K562 (cell line): Measurements from ENCODE around the gene AP3M1. TPM values are rescaled to one million over a fixed set of nuclear protein-coding genes. Genes with fewer than 3 reads are reported as not detected.

Experiments used
- BCL6 ChIP-seq: fragments of 250-450 bp; sonication (Bioruptor Pico); IDR thresholded peaks from 2 replicates; pipeline ENCODE4 v1.4.0; 2020
- HDAC3 ChIP-seq: fragments of 450-650 bp; IDR thresholded peaks from 2 replicates; pipeline ENCODE4 v1.6.1; 2018; ENCODE audit warnings: borderline replicate concordance, mild to moderate bottlenecking, moderate library complexity; ENCODE audit not compliant: partially characterized antibody
- IFI16 ChIP-seq: fragments of 250-450 bp; sonication (Bioruptor Pico); IDR thresholded peaks from 2 replicates; pipeline ENCODE4 v2.1.2; 2022; ENCODE audit warnings: mild to moderate bottlenecking, inconsistent platforms
- MAFG ChIP-seq: fragments of 450-650 bp; conservative IDR thresholded peaks from 2 replicates; pipeline ENCODE4 v1.6.1; 2016; ENCODE audit warnings: missing genetic modification characterization, missing compliant biosample characterization
- NUFIP1 ChIP-seq: fragments of 450-650 bp; IDR thresholded peaks from 2 replicates; pipeline ENCODE4 v1.6.1; 2018; ENCODE audit not compliant: partially characterized antibody
- PHF21A ChIP-seq: fragments of 450-650 bp; IDR thresholded peaks from 2 replicates; pipeline ENCODE4 v1.6.1; 2017; ENCODE audit warnings: low read depth, borderline replicate concordance
- RFX1 ChIP-seq: fragments of 450-650 bp; IDR thresholded peaks from 2 replicates; pipeline ENCODE4 v1.6.1; 2016; ENCODE audit warnings: mild to moderate bottlenecking, moderate library complexity
- RNF2 ChIP-seq: sonication (generic); IDR thresholded peaks from 2 replicates; pipeline ENCODE4 v1.6.1; 2016
- STAT5B ChIP-seq: fragments of 250-450 bp; sonication (Bioruptor Pico); IDR thresholded peaks from 2 replicates; pipeline ENCODE4 v1.8.0; 2021; ENCODE audit warnings: mild to moderate bottlenecking, inconsistent platforms
- TAF7 ChIP-seq: fragments of 450-650 bp; IDR thresholded peaks from 2 replicates; pipeline ENCODE4 v1.6.1; 2016; ENCODE audit warnings: missing genetic modification characterization, missing compliant biosample characterization
- XRCC3 ChIP-seq: fragments of 450-650 bp; IDR thresholded peaks from 2 replicates; pipeline ENCODE4 v1.6.1; 2017; ENCODE audit warnings: mild to moderate bottlenecking, moderate library complexity
- ZKSCAN8 ChIP-seq: fragments of 200-800 bp; sonication (Bioruptor generic); IDR thresholded peaks from 2 replicates; pipeline ENCODE4 v1.6.1; 2016; ENCODE audit warnings: missing genetic modification characterization, missing compliant biosample characterization
- ZNF165 ChIP-seq: fragments of 250-450 bp; sonication (Bioruptor Pico); IDR thresholded peaks from 2 replicates; pipeline ENCODE4 v1.4.0; 2020; ENCODE audit warnings: borderline replicate concordance
- ZNF174 ChIP-seq: fragments of 250-450 bp; sonication (Bioruptor Pico); IDR thresholded peaks from 2 replicates; pipeline ENCODE4 v1.4.0; 2020; ENCODE audit warnings: mild to moderate bottlenecking
- ZNF239 ChIP-seq: fragments of 250-450 bp; sonication (Bioruptor Pico); IDR thresholded peaks from 2 replicates; pipeline ENCODE4 v1.4.0; 2020; ENCODE audit warnings: mild to moderate bottlenecking
- ZNF3 ChIP-seq: fragments of 250-450 bp; sonication (Bioruptor Pico); IDR thresholded peaks from 2 replicates; pipeline ENCODE4 v1.5.0; 2021; ENCODE audit warnings: mild to moderate bottlenecking, moderate library complexity
- ZNF41 ChIP-seq: fragments of 250-450 bp; sonication (Bioruptor Pico); conservative IDR thresholded peaks from 2 replicates; pipeline ENCODE4 v1.4.0; 2020; ENCODE audit warnings: mild to moderate bottlenecking
- ZNF445 ChIP-seq: fragments of 250-450 bp; sonication (Bioruptor Pico); IDR thresholded peaks from 2 replicates; pipeline ENCODE4 v1.4.0; 2020; ENCODE audit warnings: low read depth, mild to moderate bottlenecking, moderate library complexity
- ZNF518B ChIP-seq: fragments of 250-450 bp; sonication (Bioruptor Pico); IDR thresholded peaks from 2 replicates; pipeline ENCODE4 v1.5.0; 2021; ENCODE audit warnings: mild to moderate bottlenecking, moderate library complexity
- ZNF695 ChIP-seq: fragments of 450-650 bp; formaldehyde crosslinking; IDR thresholded peaks from 2 replicates; pipeline ENCODE4 v1.4.0; 2020; ENCODE audit warnings: mild to moderate bottlenecking, moderate library complexity
- ZNF76 ChIP-seq: fragments of 250-450 bp; sonication (Bioruptor Pico); IDR thresholded peaks from 2 replicates; pipeline ENCODE4 v1.4.0; 2020; ENCODE audit warnings: mild to moderate bottlenecking, moderate library complexity, borderline replicate concordance
- ZNF766 ChIP-seq: fragments of 200-800 bp; sonication (Bioruptor generic); conservative IDR thresholded peaks from 2 replicates; pipeline ENCODE4 v1.6.1; 2016; ENCODE audit warnings: missing genetic modification characterization, missing compliant biosample characterization
- ZNF785 ChIP-seq: fragments of 250-450 bp; sonication (Bioruptor Pico); IDR thresholded peaks from 2 replicates; pipeline ENCODE4 v1.4.0; 2020; ENCODE audit warnings: mild to moderate bottlenecking
- polyA plus RNA-seq, 8 experiments: library from polyadenylated mRNA; depleted of rRNA in 4 of 8; stranded (reverse) in 5 of 8; unstranded in 3 of 8; fragments of >200 nt; fragmentation: Nextera tagmentation in 2 of 8; fragmentation: Illumina TruSeq in 1 of 8; extraction: Ambion mirVana in 2 of 8; extraction: Trizol in 1 of 8; gene quantifications; 2 replicates each; pipeline versions ENCODE4 v1.2.1 to v1.2.3, GENCODE V29; 2011 to 2014; ENCODE audit warnings: inconsistent platforms in 1 of 8, missing spikeins in 1 of 8
- total RNA-seq, 7 experiments: library from RNA; depleted of rRNA in 6 of 7; stranded (reverse); fragments of >200 nt in 6 of 7; fragmentation: Illumina TruSeq in 2 of 7; extraction: Trizol in 2 of 7; gene quantifications; 2 replicates each; pipeline versions ENCODE4 v1.2.1 to v1.2.3, GENCODE V29; 2011 to 2021; ENCODE audit warnings: low replicate concordance in 1 of 7
- TF ChIP-seq, protein P1 (sequence below), 3 experiments: fragments of 200-800 bp in 1 of 3; sonication (Bioruptor generic) in 1 of 3; sonication (generic) in 1 of 3; formaldehyde crosslinking in 1 of 3; IDR thresholded peaks; 2 replicates each; pipeline versions ENCODE4 v1.6.1 to v1.8.0; 2016 to 2022; ENCODE audit warnings: mild to moderate bottlenecking in 2 of 3, missing compliant biosample characterization in 2 of 3, missing genetic modification characterization in 2 of 3, missing genetic modification reagents in 1 of 3
- TF ChIP-seq, protein P2 (sequence below): IDR thresholded peaks from 2 replicates; pipeline ENCODE4 v1.6.1; 2016; ENCODE audit warnings: missing genetic modification characterization, missing compliant biosample characterization

The AP3M1 gene
- total and polyA plus RNA-seq, 9 of the 15 experiments (the other 6 are each of a cell fraction or from before 2014, with no cell fraction given) = 44.3 to 135 (median 67.6) TPM

- peak; percentile 80; the same call in 1 of the 2 replicates for TF ChIP-seq ZNF695 (CRISPR knock-in tag)
- no peak for TF ChIP-seq PHF21A
- TF ChIP-seq ZNF76 (CRISPR knock-in tag) = peak; percentile 81; the same call in 1 of the 2 replicates
- TF ChIP-seq ZNF165 (CRISPR knock-in tag) = no peak
- TF ChIP-seq ZKSCAN8 = peak; percentile 90
- TF ChIP-seq ZNF174 = 0 out of 2 replicates have a peak, but pooled peaks have one; percentile 64
- TF ChIP-seq, protein P1, sequence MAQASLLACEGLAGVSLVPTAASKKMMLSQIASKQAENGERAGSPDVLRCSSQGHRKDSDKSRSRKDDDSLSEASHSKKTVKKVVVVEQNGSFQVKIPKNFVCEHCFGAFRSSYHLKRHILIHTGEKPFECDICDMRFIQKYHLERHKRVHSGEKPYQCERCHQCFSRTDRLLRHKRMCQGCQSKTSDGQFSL (CRISPR knock-in tag; IDR thresholded peaks at IDR 0.05) = no peak
- TF ChIP-seq, protein P1 (tag; IDR thresholded peaks at IDR 0.05) = peak in 1 of 2 experiments; percentile 95; a peak in 2 of 4 replicates
- peak; percentile 87 for TF ChIP-seq ZNF239 (CRISPR knock-in tag)
- TF ChIP-seq ZNF518B (CRISPR knock-in tag) = no peak
- peak; percentile 86 for TF ChIP-seq IFI16 (CRISPR knock-in tag)
- peak; percentile 72 for TF ChIP-seq STAT5B
- peak; percentile 63 for TF ChIP-seq RFX1
- TF ChIP-seq RNF2 = no peak
- no peak for TF ChIP-seq ZNF3 (CRISPR knock-in tag)
- peak; percentile 93 for TF ChIP-seq ZNF41
- TF ChIP-seq ZNF766 = peak; percentile 95
- peak; percentile 76; the same call in 1 of the 2 replicates for TF ChIP-seq ZNF445 (CRISPR knock-in tag)
- peak; percentile 70 for TF ChIP-seq TAF7 (tag)
- TF ChIP-seq, protein P2, sequence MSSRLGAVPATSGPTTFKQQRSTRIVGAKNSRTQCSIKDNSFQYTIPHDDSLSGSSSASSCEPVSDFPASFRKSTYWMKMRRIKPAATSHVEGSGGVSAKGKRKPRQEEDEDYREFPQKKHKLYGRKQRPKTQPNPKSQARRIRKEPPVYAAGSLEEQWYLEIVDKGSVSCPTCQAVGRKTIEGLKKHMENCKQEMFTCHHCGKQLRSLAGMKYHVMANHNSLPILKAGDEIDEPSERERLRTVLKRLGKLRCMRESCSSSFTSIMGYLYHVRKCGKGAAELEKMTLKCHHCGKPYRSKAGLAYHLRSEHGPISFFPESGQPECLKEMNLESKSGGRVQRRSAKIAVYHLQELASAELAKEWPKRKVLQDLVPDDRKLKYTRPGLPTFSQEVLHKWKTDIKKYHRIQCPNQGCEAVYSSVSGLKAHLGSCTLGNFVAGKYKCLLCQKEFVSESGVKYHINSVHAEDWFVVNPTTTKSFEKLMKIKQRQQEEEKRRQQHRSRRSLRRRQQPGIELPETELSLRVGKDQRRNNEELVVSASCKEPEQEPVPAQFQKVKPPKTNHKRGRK (tag) = no peak
- no peak for TF ChIP-seq HDAC3
- peak; percentile 89 for TF ChIP-seq BCL6 (CRISPR knock-in tag)
- no peak for TF ChIP-seq XRCC3
- TF ChIP-seq NUFIP1 = peak; percentile 67
- no peak for TF ChIP-seq ZNF785 (CRISPR knock-in tag)
- TF ChIP-seq MAFG (tag) = peak; percentile 28; the same call in 1 of the 2 replicates
Measured at GRCh38 chr10:74179111-74179710, 28.6 kb upstream of the AP3M1 start (continued).
